ENCODE data around the gene LRRC23. TPM values are rescaled to one million over a fixed set of nuclear protein-coding genes. Genes with fewer than 3 reads are reported as not detected.
A peak's percentile ranks its signal among the peaks of the same experiment; 100 is the strongest.
"Not testable (repeated sequence)": the region's sequence is repeated elsewhere in the genome, so short reads cannot be mapped to it uniquely, and the experiment has no call there.

Gene LRRC23
- total RNA-seq, 1 donor from 2014 or later = 14.5 TPM

- TF ChIP-seq, protein P1, sequence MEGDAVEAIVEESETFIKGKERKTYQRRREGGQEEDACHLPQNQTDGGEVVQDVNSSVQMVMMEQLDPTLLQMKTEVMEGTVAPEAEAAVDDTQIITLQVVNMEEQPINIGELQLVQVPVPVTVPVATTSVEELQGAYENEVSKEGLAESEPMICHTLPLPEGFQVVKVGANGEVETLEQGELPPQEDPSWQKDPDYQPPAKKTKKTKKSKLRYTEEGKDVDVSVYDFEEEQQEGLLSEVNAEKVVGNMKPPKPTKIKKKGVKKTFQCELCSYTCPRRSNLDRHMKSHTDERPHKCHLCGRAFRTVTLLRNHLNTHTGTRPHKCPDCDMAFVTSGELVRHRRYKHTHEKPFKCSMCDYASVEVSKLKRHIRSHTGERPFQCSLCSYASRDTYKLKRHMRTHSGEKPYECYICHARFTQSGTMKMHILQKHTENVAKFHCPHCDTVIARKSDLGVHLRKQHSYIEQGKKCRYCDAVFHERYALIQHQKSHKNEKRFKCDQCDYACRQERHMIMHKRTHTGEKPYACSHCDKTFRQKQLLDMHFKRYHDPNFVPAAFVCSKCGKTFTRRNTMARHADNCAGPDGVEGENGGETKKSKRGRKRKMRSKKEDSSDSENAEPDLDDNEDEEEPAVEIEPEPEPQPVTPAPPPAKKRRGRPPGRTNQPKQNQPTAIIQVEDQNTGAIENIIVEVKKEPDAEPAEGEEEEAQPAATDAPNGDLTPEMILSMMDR (conservative IDR thresholded peaks at IDR 0.05; ENCODE audit: low read depth, low read length) = no peak
Measured at GRCh38 chr12:6899427-6899826, 5.2 kb upstream of the LRRC23 start.

DNA sequence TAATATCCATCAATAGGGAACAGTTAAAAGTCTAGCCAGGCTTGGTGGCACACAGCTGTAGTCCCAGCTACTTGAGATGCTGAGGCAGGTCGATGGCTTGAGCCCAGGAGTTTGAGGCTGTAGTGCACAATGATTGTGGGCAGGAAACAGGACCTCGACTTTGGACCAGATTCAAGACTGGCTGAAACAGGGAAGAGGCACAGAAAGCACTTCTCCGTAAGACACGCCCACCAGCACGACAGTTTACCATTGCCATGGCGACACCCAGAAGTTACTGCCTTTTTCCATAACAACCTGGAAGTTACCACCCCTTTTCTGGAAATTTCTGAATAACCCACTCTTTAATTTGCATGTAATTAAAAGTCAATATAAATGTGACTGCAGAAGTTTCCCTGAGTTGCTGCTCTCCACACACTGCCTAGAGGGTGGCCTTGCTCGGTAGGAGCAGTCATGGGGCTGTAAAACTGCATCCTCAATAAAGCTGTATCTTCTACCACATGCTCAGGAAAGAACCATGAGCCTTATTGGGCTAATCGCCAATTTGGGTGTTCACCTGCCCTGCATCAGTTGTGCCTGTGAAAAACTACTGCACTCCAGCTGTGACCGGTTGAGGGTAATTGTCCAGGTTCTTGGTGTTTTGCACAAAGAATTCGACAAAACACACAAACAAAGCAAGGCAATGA, 4.6 kb upstream of the LRRC23 start:
- no peak for DNase-seq (ENCODE audit: low read depth)
- no peak overlapping the region for H3K4me3 ChIP-seq (ENCODE audit: low read depth, low read length)
- TF ChIP-seq, protein P1 (conservative IDR thresholded peaks at IDR 0.05; ENCODE audit: low read depth, low read length) = no peak

More at GRCh38 chr12:6899427-6899826, 5.2 kb upstream of the LRRC23 start:
- no peak for DNase-seq (ENCODE audit: low read depth)
- no peak overlapping the region for H3K4me3 ChIP-seq (ENCODE audit: low read depth, low read length)

DNA sequence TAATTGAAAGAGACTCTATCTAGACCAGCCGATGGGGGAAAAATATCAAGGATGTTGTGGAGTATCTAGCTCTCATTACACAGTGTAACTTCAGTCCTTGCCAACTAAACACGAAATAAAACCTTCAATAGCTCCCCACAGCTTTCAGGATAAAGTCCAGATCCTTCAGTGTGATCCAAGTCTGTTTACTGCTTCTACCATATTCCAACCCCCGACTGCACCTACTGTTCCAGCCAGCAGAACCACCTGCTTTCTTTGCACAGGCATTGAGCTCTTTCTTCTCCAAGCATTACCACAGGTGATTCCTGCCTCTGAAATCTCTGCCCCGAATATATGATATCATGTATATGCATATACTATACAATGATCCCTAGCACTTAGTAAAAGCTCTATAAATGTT, 2.2 kb upstream of the LRRC23 start:
- no peak for DNase-seq (ENCODE audit: low read depth)
- TF ChIP-seq, protein P1 (conservative IDR thresholded peaks at IDR 0.05; ENCODE audit: low read depth, low read length) = no peak
- H3K4me3 ChIP-seq (ENCODE audit: low read depth, low read length) = no peak overlapping the region

GRCh38 chr12:6903722-6904121, 900 bp upstream of the LRRC23 start:
- DNase-seq (ENCODE audit: low read depth) = no peak
- TF ChIP-seq, protein P1 (conservative IDR thresholded peaks at IDR 0.05; ENCODE audit: low read depth, low read length) = no peak
- H3K4me3 ChIP-seq (ENCODE audit: low read depth, low read length) = no peak overlapping the region

DNA sequence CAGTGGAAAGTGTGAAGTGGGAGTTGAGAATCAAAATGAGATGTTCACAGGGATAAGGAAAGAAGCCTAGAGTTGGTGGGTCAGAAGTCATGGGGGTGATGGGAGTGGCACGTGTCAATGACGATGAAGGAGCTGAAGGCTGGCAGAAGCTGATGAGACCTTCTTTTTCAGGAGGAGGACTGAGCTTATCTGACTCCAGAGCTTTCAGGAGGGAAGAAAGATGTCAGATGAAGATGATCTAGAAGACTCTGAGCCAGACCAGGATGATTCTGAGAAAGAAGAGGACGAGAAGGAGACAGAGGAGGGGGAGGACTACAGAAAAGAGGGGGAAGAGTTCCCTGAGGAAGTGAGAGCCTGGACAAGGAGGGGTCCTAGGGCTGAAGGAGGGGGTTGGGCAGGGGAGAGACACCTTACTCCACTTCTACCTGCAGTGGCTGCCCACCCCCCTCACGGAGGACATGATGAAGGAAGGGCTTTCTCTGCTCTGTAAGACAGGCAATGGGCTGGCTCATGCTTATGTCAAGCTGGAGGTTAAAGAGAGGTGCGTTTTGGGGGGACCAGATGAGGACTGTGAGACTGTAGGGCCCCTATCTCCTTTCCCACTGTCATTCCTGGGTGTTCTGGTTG, 905 bp downstream of the LRRC23 start:
- no peak for DNase-seq (ENCODE audit: low read depth)
- TF ChIP-seq, protein P1 (conservative IDR thresholded peaks at IDR 0.05; ENCODE audit: low read depth, low read length) = no peak
- peak overlapping the region; percentile 87 for H3K4me3 ChIP-seq (ENCODE audit: low read depth, low read length)

DNA sequence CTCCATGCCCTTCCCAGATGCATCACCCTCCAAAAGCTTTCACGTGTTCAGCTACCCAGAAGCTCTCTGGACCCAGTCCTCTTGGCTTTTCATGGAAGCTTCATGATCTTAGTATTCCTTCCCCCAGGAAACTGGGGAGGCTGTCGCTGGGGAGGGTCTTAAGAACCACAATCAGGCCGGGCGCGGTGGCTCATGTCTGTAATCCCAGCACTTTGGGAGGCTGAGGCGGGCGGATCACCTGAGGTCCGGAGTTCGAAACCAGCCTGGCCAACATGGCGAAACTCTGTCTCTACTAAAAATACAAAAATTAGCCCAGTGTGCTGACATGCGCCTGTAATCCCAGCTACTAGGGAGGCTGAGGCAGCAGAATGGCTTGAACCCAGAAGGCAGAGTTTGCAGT, 3.5 kb downstream of the LRRC23 start:
- H3K4me3 ChIP-seq (ENCODE audit: low read depth, low read length) = not testable (repeated sequence)

GRCh38 chr12:6909421-6910145, 5.0 kb downstream of the LRRC23 start:
- TF ChIP-seq, protein P1 (conservative IDR thresholded peaks at IDR 0.05; ENCODE audit: low read depth, low read length) = no peak
- H3K4me3 ChIP-seq (ENCODE audit: low read depth, low read length) = no peak overlapping the region
- no peak for DNase-seq (ENCODE audit: low read depth)

More for the DNA sequence above, 3.5 kb downstream of the LRRC23 start:
- not testable (repeated sequence) for DNase-seq (ENCODE audit: low read depth)

Data from epithelial cell of proximal tubule (primary cell).